ENCODE measurements around the gene XIRP1.

The XIRP1 gene

DNA sequence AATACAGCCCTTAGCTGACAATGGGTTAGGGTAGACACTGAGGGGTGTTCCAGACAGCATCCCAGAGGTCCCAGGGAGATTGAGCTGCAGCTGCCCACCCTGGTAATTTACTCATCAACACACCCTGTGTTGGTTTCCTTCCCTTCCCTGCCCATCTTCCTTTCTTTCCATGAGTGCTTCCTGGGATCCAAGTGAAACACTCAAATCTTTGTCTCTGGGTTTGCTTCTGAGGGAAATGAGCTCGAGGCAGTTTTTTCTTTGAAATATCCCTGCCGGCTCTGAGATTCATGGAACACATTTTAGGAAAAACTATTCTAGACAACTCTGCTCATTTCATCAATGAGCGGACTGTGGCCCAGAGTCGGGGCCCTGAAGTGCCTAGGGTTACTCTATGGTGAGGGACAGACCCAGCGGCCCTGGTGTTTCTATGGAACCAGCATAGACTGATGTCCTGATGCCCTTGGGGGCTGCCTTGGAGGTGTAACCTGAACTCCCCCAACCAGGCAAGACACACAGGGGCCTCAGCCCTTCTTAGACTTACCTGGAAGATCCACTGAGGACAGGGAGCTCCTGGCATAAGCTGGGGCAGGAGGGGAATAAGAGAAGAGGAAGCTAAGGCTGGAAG, 24.1 kb downstream of the XIRP1 start:
- no peak for DNase-seq (ENCODE audit: low read depth, low spot score)

DNA sequence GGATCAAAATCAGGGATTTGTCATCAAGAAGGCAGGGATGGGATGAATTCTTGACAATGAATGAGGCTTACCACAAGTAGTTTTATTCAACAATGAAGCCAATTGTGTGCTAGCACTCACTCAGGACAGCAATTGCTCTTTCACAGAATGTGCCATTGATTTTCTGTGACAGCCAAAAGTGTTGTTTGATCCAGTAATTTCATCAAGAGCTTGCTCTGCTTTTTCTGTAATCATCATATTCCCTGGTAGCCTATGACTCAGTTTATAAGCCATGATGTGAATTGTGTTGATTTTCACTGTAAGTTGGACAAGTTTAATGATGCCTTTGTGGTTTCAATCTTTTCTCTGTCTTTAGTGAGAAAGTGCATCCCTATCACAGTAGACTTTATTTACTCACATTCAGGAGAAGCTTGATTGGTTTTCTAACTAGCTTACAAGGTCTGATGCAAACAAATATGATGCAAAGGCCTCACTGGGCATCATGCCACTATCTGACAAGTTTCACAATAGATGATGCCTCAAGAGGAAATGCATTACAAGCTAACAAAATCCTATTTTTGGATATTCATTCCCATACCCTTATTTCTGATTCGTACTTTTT, 25.4 kb downstream of the XIRP1 start:
- no peak for DNase-seq (ENCODE audit: low read depth, low spot score)

DNA sequence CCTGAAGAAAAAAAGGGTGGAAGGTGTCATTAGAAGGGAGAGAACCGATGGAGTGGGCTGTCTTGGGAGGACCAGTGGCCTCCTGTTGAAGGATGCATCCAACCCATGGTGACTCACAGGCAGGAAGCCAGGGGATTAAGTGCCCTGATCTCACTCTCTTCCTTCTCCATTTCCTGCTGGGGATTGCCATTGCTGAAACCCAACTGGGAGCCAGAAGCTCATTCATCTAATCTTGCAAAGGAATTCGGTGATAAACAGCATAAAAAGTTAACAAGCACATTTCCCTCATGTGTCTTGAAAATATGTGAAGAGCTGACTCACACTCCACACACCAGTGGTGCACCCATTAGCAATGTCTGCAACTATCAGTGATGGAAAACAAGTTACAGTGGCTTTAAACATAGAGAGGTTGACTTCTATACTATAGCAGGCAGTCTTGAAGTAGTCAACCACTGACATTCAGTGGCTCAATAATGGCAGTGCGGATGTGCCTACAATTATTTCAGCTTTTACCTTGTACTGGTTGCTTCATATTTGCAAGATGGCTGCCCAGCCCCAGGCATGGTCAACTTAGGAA, 26.2 kb downstream of the XIRP1 start:
- DNase-seq (ENCODE audit: low read depth, low spot score), result no peak

DNA sequence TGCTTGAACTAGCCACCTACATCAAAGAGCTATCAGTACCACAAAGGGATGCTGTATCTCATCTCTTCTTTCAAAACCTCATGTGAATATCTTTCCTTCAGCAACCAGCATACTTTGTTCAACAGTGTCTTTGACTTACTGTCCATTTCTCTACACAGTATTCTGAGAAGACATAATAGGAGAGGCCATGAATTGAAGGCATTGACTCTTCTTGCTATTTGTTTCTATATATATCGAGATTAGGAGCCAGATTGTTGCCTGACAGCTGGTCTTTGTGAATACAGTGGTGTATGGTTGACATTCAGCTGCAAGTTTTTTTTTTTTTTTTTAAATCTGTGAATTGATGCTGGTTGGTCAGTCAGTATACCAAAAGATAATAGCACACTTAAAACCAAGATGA, 26.9 kb downstream of the XIRP1 start:
- DNase-seq (ENCODE audit: low read depth, low spot score), result no peak

DNA sequence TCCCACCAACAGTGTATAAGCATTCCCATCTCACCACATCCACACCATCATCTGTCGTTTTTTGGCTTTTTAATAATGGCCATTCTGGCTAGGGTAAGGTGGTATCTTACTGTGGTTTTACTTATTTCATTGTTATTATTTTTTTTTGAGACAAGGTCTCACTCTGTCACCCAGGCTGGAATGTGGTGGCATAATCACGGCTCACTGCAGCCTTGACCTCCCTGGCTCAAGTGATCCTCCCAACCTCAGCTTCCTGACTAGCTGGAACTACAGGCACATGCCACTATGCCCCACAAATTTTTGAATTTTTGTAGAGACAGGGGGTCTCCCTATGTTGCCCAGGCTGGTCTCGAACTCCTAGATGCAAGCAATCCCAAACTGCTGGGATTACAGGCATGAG, 28.0 kb downstream of the XIRP1 start:
- no peak for DNase-seq (ENCODE audit: low read depth, low spot score)

DNA sequence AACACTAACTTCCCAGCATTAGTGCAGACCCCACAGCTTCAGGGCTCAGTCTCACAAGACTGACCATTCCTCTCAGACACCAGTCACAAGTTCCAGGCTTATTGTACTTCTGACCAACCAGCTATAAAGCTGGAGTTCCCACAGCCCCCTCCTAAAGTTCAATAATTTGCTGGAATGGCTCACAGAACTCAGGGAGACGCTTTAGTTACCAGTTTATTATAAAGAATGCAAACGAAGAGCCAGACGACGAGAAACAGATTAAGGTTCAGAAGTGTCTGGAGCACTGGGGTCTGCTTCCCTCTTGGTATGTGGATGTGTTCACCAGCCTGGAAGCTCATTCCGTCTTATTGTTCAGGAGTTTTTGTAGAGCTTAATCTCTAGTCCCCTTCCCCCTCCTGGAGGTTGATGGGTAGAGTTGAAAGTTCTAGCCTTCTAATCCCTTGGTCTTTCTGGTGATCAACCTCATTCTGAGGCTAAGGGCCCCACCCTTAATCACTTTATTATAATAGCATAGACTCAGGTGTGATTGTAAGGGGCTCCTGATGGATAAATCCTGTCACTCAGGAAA, 34.2 kb downstream of the XIRP1 start:
- no peak for DNase-seq (ENCODE audit: low read depth, low spot score)

DNA sequence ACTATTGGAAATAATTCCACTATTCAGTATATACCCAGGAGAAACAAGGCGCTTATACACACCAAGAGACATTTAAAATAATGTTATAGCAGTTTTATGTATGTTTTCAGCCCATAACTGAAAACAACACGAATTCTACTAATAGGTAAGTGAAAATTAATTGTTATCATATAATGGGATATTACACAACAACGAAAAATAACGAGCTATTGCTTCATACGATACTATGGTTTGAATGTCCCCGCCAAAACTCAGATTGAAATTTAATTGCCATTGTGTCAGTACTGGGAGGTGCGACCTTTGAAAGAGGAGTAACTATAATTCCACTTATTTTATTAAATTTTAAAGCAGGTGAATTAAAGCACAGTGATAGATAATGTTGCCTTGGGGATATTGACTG, 35.0 kb downstream of the XIRP1 start:
- no peak for DNase-seq (ENCODE audit: low read depth, low spot score)

DNA sequence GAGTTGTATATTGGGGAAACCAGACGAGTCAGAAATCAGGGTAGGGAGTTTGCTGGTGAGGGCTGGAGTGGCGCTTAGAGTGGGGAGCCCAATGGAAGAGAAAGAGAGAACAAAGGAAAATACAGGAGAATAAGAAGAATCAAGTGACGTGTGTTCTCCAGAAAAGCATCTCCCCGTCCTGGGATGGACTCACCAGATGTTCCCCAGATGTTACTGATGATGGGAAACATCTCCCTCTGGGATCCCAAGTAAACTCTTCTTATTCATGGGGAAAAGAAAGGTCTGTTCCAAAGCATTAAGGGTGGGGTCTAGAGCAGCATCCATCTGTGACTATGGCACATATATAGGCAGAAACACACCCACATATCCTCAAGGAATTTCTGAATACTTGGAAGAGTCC, 36.0 kb downstream of the XIRP1 start:
- DNase-seq (ENCODE audit: low read depth, low spot score), result no peak

DNA sequence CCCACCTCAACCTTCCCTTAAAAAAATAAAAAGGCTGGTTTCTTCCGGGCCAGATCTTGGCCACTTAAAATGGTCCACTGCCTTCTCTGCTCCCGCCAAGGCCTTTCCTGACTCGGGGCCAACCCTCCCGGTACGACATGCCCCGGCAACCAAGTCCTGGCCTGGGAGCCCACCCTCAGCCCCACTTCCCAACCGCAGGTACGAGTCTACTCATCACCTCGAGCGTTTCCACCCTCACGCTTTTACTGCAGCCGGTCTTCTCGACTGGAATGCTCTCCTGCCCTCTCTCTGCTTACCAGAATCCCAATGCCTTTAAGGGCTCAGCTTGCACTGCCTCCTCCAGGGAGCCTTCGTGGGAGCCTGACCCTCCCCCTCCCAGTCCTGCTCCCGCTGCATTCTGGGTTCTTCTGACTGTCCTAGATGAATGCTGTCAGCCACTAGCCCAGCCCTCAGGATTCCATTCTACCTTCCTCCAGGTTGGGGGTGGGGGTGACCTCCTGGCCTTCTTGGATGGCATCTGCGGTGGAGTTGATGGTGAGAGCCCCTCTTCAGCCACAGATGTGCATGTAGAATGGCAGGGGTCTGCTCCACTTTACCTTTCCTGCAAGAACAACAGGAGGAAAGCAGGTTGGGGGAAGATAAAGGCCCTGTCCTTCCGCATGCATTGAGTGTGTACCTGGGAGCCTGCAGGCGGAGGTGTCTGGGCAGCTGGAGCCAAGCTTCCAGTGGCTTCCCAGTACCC, 37.9 kb downstream of the XIRP1 start:
- no peak for DNase-seq (ENCODE audit: low read depth, low spot score)

DNA sequence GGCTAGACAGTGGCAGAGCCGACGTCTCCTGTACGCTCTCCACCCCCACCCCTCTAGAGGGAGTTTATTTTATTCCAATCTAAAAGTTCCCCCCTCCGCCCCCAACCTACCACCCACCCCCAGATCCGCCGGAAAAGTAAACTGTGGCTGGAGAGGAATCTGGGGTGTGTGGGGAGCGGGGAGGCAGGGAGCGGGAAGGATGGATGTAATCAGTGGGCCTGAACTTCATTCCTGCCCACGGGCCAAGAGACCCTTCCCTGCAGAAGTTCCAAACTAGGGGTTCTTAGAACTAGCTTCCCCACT, 38.5 kb downstream of the XIRP1 start:
- DNase-seq (ENCODE audit: low read depth, low spot score), result no peak

DNA sequence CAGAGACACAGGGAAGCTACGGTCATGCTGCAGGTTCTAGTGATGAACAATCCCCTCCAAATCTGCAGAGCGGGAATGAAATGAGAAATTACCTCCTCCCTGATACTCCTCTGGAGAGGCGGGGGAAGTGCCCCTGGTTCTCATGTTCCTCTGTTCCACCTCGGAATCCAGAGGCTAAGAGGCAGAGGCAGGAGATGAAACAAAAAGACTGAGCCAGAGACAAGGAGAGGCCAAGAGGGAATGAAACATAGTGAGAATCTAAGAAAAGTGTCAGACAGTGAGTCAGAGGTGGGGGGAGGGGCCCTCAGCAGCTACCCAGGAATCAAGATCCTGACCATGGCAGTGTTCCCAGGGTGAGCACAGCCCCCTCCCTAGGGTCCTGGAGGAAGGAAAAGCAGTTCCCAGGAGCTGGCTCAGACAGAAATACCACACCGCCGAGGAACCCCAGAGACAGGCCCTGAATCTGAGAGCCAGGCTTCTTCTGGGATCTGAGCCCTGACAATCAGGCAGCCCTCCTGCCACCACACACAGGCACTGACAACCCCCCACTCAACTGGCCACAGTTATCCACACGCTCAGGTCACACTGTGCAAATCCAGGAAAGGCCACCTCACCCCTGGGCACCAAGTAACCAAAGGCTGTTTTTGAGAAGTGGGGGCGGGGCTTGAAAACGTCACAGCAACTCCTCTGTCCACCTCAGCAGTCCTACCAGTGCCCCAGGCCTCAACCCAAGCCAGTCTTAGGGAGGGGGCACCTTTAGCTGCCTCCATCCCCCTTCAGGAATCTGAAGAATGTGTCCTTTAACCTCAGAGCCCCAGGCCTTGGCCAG, 41.4 kb downstream of the XIRP1 start:
- peak; percentile 95 for DNase-seq (ENCODE audit: low read depth, low spot score)

DNA sequence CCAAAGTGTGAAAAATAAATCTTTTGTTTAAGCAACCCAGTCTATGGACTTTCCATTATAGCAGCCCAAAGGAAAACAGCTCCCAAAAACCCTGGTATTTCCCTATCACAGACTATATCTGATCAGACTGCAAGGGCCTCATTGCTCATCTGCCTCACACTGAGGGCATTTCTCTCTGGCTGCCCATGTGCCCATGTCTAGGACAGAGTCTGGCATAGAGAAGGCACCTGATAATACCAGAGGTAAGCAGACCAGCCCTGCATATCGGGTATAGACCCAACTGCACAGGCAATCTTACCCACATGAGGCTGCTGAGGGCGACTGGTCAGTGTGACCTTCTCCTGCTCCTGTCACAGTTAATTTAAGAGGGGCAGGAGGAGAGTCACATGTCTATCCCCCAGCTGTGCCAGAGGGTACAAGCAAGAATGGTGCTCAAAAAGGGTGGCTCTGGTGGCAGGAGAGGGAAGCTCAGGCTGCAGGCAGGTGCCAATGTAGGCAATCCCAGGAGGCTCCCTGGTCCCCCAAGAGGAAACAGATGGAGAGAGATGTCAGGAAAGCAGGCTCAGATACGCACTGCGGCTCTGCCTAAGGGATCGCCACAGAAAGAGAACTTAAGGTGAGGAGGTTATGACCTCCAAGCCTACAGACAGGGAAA, 42.1 kb downstream of the XIRP1 start:
- no peak for DNase-seq (ENCODE audit: low read depth, low spot score)

DNA sequence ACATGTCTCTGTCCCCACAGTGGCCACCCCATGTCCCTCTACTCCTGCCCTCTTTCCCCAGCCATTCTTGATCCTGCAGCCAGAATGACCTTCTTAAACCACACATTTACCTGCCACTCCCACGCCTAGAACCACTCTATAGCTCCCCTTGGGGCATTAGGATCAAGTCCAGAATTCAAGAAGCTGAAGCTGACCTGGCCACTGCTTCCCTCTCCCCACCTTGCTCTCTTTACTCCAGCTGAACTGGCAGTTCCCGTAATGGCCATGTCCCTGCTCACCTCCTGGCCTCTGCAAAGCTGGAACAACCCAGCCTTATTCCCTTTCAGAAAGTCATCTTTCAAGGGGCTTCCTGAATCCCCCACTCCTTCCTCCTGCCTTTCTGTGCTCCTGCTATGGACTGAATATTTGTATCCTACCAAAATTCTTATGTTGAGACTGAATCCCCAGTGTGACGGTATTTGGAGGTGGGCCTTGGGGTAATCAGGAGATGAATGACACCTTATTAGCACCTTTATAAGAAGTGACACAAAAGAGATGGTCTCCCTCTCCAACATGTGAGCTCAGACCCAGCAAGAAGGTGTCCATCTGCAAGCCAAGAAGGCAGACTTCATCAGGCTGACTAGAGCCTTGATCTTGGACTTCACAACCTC, 42.8 kb downstream of the XIRP1 start:
- DNase-seq (ENCODE audit: low read depth, low spot score), result no peak

DNA sequence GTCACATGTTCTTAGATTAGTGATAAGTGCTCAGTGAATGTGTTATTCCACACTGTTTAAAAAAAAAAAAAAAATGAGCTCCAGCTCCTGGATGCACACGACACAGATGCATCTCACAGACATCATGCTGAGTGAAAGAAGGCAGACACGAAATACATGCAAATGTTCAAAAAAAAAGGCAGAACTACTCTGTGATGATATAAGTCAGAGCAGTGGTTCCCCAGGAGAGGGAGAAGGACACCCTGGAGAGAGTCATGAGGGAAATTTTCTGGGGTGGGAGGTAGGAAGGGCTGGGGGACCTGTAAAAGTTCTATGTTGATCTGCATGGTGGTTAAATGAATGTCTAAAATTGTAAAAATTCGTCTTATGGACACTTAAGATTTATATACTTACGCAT, 43.3 kb downstream of the XIRP1 start:
- DNase-seq (ENCODE audit: low read depth, low spot score), result no peak

DNA sequence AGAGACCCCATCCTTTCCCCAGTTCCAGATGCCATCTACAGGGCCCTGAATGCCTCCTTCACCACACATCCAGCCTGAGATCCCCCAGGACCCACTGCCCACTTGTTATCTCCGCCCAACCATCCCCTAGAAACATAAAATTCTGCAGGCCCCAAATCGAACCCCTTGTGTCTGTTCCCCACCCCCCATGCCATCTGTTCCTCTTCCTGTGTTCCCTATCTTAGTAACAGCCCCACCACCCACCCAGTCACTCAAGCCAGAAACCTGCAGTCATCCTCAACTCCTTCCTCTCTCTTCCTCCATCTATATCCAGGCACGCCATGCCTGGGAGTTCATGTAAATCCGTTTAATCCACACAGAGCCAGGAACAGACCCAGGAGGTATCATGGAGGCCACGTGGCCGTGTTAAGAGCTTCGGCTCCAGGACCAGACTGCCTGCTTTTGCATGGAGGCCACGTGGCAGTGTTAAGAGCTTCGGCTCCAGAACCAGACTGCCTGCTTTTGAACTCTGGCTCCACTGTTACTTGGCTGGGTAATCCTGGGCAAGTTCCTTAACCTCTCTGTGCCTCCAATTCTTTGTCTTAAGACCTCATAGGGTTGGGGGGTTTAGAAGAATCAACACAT, 43.8 kb downstream of the XIRP1 start:
- DNase-seq (ENCODE audit: low read depth, low spot score), result no peak

DNA sequence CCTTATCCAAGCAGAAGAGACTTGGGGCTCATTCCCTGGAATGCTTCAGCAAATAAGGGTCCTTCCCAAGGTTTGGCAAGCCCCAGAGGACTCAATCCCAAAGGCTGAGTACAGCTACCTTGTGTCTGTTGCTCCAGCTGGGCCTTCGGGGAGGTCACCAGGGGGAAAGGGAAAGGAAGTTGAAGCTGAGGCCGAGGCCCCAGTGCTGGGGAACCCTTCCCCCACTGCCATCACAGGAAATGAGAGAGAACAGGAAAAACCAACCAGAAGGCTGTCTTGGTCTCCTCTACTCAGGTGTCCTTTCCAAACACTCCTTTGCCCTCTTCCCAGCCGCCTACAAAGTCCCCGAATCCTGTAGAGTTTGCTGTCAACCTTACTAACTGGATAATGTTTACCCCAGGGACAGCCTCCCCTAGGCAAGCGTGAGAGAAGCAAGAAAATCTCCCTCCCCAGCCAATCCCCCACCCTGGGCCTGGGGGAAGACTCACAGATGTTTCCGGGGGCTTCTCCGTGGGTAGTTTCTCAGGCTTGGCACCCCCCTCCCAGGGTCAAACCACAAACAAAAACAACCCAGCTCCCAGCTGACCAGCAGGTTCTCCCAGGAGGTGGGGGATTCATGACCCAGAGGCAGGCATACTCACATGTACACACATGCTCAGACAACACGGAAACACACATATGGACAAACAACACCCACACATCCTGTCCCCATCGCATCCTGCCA, 44.5 kb downstream of the XIRP1 start:
- DNase-seq (ENCODE audit: low read depth, low spot score), result no peak

DNA sequence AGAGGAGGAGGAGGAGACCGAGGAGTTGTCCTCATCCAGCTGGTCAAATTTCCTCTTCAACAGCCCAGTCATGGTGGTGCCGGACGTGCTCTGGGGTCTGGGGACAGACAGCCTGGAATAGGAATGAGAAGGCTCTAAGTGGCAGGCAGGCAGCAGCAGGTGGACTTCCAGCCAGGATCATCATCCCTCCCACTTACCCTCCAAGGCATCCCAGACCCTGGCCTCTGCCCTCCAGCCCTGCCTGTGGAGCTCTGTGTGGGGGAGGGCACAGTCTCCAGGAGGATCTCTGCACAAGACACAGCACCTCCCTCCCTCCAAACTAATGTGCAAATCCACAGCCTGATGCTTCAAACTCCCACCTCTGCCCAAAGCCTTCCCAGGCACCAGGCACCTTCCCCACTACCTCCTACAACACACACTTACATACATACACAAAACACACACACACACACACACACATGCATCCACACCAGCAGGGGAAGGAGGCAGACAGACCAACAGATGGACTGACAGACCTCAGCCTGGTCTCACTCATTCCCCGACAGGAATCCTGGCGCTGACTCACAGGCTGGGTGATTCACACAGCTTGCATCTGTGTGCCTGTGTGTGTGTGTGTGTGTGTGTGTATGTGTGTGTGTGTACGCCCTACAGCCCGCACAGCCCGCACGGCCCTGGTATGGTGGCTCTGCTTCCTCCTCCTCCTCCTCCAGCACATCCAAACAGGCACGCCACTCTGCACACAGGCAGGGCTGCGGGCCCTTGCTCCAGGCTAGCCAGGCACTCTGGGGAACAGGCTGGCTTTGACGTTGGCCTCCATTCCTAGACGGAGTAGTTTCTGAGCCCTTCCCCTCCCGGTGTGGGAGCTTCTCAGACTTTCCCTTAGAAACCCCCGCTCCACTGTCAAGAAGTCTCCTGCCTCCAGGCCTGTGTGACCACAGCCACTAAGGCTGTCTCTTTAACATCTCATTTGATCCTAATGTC, 45.5 kb downstream of the XIRP1 start:
- peak; percentile 85 for DNase-seq (ENCODE audit: low read depth, low spot score)

DNA sequence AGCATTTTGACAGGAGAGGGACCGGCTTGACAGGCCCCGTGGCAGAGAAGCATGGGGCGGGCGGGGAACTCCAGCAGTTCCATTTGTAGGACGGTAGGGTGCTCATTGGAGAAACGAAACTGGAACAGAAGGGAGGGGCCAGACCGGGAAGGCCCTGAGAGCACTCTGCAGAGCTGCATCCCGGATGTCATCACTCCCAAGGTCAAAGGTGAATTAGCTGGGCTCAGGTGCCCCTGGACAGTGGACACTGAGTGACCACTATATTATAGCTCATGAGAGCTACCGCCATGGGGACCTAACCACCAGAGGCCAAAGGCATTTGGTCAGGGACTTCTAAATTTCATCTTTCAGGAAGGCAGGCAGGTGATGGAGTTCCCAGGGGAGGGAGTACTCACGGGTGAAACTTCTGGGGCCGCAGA, 46.3 kb downstream of the XIRP1 start:
- no peak for DNase-seq (ENCODE audit: low read depth, low spot score)
